Measurements from ENCODE around the gene CHEK1. TPM values are rescaled to one million over a fixed set of nuclear protein-coding genes. Genes with fewer than 3 reads are reported as not detected.

CHEK1 gene
- total RNA-seq, 1 experiment from 2014 or later, result 71.6 TPM

DNA sequence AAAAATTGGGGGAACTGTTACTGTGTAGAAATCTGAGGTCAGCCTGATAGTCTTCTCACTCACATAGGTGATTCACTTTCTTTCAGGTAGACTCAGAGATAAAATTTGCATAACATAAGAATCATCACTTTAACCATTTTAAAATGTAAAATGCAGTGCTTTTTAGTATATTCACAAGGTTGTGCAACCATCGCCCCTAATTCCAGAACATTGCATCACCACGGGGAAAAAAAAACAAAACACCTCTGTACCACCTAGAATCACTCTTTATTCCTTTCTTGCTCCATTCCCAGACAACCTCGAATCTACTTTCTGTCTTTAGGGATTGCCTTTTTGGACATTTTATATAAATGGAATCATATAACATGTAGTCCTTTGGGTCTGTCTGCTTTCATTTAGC lies 20.9 kb downstream of the CHEK1 start:
- TF ChIP-seq, protein P1, sequence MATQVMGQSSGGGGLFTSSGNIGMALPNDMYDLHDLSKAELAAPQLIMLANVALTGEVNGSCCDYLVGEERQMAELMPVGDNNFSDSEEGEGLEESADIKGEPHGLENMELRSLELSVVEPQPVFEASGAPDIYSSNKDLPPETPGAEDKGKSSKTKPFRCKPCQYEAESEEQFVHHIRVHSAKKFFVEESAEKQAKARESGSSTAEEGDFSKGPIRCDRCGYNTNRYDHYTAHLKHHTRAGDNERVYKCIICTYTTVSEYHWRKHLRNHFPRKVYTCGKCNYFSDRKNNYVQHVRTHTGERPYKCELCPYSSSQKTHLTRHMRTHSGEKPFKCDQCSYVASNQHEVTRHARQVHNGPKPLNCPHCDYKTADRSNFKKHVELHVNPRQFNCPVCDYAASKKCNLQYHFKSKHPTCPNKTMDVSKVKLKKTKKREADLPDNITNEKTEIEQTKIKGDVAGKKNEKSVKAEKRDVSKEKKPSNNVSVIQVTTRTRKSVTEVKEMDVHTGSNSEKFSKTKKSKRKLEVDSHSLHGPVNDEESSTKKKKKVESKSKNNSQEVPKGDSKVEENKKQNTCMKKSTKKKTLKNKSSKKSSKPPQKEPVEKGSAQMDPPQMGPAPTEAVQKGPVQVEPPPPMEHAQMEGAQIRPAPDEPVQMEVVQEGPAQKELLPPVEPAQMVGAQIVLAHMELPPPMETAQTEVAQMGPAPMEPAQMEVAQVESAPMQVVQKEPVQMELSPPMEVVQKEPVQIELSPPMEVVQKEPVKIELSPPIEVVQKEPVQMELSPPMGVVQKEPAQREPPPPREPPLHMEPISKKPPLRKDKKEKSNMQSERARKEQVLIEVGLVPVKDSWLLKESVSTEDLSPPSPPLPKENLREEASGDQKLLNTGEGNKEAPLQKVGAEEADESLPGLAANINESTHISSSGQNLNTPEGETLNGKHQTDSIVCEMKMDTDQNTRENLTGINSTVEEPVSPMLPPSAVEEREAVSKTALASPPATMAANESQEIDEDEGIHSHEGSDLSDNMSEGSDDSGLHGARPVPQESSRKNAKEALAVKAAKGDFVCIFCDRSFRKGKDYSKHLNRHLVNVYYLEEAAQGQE (IDR thresholded peaks at IDR 0.05; ENCODE audit: insufficient read depth in 1 of 2, low read depth in 2 of 2, low read length in 1 of 2), result no peak
- TF ChIP-seq POLR2AphosphoS5 (IDR thresholded peaks at IDR 0.05; ENCODE audit: low read depth, low read length) (no peak), SIN3A (IDR thresholded peaks at IDR 0.05; ENCODE audit: borderline replicate concordance, insufficient read depth, low read depth, low read length) (no peak), TCF7L2 (IDR thresholded peaks at IDR 0.05; ENCODE audit: low read depth, low read length) (no peak)
- TF ChIP-seq, protein P2, sequence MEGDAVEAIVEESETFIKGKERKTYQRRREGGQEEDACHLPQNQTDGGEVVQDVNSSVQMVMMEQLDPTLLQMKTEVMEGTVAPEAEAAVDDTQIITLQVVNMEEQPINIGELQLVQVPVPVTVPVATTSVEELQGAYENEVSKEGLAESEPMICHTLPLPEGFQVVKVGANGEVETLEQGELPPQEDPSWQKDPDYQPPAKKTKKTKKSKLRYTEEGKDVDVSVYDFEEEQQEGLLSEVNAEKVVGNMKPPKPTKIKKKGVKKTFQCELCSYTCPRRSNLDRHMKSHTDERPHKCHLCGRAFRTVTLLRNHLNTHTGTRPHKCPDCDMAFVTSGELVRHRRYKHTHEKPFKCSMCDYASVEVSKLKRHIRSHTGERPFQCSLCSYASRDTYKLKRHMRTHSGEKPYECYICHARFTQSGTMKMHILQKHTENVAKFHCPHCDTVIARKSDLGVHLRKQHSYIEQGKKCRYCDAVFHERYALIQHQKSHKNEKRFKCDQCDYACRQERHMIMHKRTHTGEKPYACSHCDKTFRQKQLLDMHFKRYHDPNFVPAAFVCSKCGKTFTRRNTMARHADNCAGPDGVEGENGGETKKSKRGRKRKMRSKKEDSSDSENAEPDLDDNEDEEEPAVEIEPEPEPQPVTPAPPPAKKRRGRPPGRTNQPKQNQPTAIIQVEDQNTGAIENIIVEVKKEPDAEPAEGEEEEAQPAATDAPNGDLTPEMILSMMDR (IDR thresholded peaks at IDR 0.05), result no peak
- Histone ChIP-seq H3K9me3 (ENCODE audit: control insufficient read depth, insufficient read depth, low read depth, low read length) (no peaks in the 10 kb centered on the region), H3K27ac (ENCODE audit: low read length) (no peak overlapping the region), H3K4me3 (ENCODE audit: low read depth in 2 of 2, low read length in 2 of 2) (no peak overlapping the region), H3K4me1 (ENCODE audit: control insufficient read depth, insufficient read depth, low read length) (no peaks in the 10 kb centered on the region), H3K36me3 (ENCODE audit: control insufficient read depth, insufficient read depth, low read length) (peaks cover 29% of the 10 kb centered on the region; the same call in 1 of the 2 replicates), H3K27me3 (ENCODE audit: control insufficient read depth, insufficient read depth, low read length) (no peaks in the 10 kb centered on the region)
- ATAC-seq, result no peak
- no peak for DNase-seq (ENCODE audit: low read depth, low spot score)
- intact Hi-C loops (cut with micrococcal nuclease; ENCODE audit: unreplicated experiment) (no loop called here), in situ Hi-C loops (cut with HindIII; ENCODE audit: low pct_unique_long_range_greater_than_20kb, low sequenced_read_pairs) (no loop called here)
- POLR2A ChIA-PET, result no interaction called here
- CTCF ChIA-PET, result no interaction called here
- BruUV-seq (replicated peaks), result no TSS peak

DNA sequence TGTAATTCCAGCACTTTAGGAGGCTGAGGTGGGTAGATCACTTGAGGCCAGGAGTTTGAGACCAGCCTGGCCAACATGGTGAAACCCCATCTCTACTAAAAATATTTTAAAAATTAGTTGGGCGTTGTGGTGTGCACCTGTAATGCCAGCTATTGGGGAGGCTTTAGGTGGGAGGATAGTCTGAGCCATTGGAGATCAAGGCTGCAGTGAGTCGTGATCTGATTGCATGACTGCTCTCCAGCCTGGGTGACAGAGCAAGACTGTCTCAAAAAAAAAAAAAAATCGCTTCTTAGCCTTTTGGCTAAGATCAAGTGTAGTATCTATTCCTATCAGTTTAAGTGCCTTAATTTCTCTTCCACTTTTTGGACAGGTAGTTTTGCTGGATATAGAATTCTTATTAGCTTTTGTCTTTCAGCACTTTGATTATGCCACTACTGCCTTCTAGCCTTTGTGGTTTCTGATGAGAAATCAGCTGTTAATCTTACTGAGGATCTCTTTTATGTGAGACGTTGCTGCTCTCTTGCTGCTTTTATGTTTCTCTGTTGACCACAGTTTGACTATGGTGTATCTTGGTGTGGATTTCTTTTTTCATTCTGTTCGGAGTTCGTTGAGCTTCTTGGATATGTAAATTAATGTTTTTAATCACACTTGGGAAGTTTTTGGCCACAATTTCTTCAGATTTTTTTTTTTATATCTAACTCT lies 24.7 kb downstream of the CHEK1 start:
- Histone ChIP-seq H3K27me3 (ENCODE audit: control insufficient read depth, insufficient read depth, low read length) (no peaks in the 10 kb centered on the region), H3K27ac (ENCODE audit: low read length) (no peak overlapping the region), H3K4me3 (ENCODE audit: low read depth in 2 of 2, low read length in 2 of 2) (no peak overlapping the region), H3K36me3 (ENCODE audit: control insufficient read depth, insufficient read depth, low read length) (peaks cover 7% of the 10 kb centered on the region; the same call in 1 of the 2 replicates), H3K4me1 (ENCODE audit: control insufficient read depth, insufficient read depth, low read length) (no peaks in the 10 kb centered on the region), H3K9me3 (ENCODE audit: control insufficient read depth, insufficient read depth, low read depth, low read length) (no peaks in the 10 kb centered on the region)
- no TSS peak for BruUV-seq (replicated peaks)
- CTCF ChIA-PET, result no interaction called here
- intact Hi-C loops (cut with micrococcal nuclease; ENCODE audit: unreplicated experiment), result no loop called here
- no peak for DNase-seq (ENCODE audit: low read depth, low spot score)
- ATAC-seq, result no peak
- POLR2A ChIA-PET, result no interaction called here
- in situ Hi-C loops (cut with HindIII; ENCODE audit: low pct_unique_long_range_greater_than_20kb, low sequenced_read_pairs), result no loop called here
- TF ChIP-seq TCF7L2 (IDR thresholded peaks at IDR 0.05; ENCODE audit: low read depth, low read length), result no peak
- TF ChIP-seq, protein P1 (IDR thresholded peaks at IDR 0.05; ENCODE audit: insufficient read depth in 1 of 2, low read depth in 2 of 2, low read length in 1 of 2), result no peak
- TF ChIP-seq, protein P2 (IDR thresholded peaks at IDR 0.05), result no peak
- no peak for TF ChIP-seq SIN3A (IDR thresholded peaks at IDR 0.05; ENCODE audit: borderline replicate concordance, insufficient read depth, low read depth, low read length)
- no peak for TF ChIP-seq POLR2AphosphoS5 (IDR thresholded peaks at IDR 0.05; ENCODE audit: low read depth, low read length)

Measured in Panc1 (cell line).